H1 (cell line): Measurements from ENCODE around the gene SLC7A14. TPM values are rescaled to one million over a fixed set of nuclear protein-coding genes. Genes with fewer than 3 reads are reported as not detected.

ENCODE experiments used
- CTCF ChIA-PET: fragments of 300-600 bp; sonication (Branson Sonifier 250); formaldehyde crosslinking; loops from one replicate; lab custom pipeline; 2021; ENCODE audit not compliant: partially characterized antibody; lab: Charles Lee
- POLR2A ChIA-PET: fragments of 300-600 bp; sonication (Branson Sonifier 250); formaldehyde crosslinking; loops from one replicate; lab custom pipeline; 2021; ENCODE audit warnings: inconsistent platforms; ENCODE audit not compliant: partially characterized antibody; lab: Charles Lee
- DNase-seq, 2 experiments: peaks; one replicate each; pipeline versions ENCODE4 v3.0.0 to v3.0.0-alpha.2; 2010 to 2022; ENCODE audit warnings: low spot score in 2 of 2, low read depth in 1 of 2, mixed read lengths in 1 of 2
- FAIRE-seq: peaks from 2 replicates; lab custom pipeline; 2011; peaks lifted over from hg19 to GRCh38; lab: Jason Lieb, UNC
- H2AFZ ChIP-seq: 2 replicates; pipeline ENCODE4 v1.8.1; 2012; ENCODE audit warnings: low read length, inconsistent platforms
- H2AK5ac ChIP-seq: 2 replicates; pipeline ENCODE4 v1.6.1; 2013; ENCODE audit warnings: low read depth, low read length
- H2BK120ac ChIP-seq: replicated peaks from 2 replicates; pipeline ENCODE3; 2013; ENCODE audit warnings: low read depth, low read length, inconsistent platforms
- H2BK12ac ChIP-seq: 2 replicates; pipeline ENCODE4 v1.6.1; 2013; ENCODE audit warnings: low read depth, low read length
- H2BK15ac ChIP-seq: 2 replicates; pipeline ENCODE4 v1.6.1; 2013; ENCODE audit warnings: low read length
- H2BK20ac ChIP-seq: 2 replicates; pipeline ENCODE4 v1.6.1; 2013; ENCODE audit warnings: low read length
- H2BK5ac ChIP-seq: 2 replicates; pipeline ENCODE4 v1.6.1; 2013; ENCODE audit warnings: low read depth, low read length
- H3K14ac ChIP-seq: 2 replicates; pipeline ENCODE4 v1.6.1; 2013; ENCODE audit warnings: inconsistent platforms; ENCODE audit not compliant: insufficient read length
- H3K18ac ChIP-seq: 2 replicates; pipeline ENCODE4 v1.6.1; 2013; ENCODE audit warnings: low read length; ENCODE audit errors: extremely low read depth
- H3K23ac ChIP-seq: 2 replicates; pipeline ENCODE4 v1.6.1; 2013; ENCODE audit warnings: inconsistent platforms; ENCODE audit not compliant: insufficient read length
- H3K23me2 ChIP-seq: 2 replicates; pipeline ENCODE4 v1.6.1; 2013; ENCODE audit warnings: low read depth, low read length
- H3K27ac ChIP-seq: 2 replicates; pipeline ENCODE4 v1.6.1; 2011; ENCODE audit warnings: low read depth, low read length, inconsistent platforms
- H3K27me3 ChIP-seq, 4 experiments: replicated peaks in 1 of 4; 1 replicate in 1 of 4; 2 replicates in 3 of 4; pipeline versions ENCODE4 v1.6.1 to v1.8.1; 2011 to 2013; ENCODE audit warnings: low read length in 3 of 4, mild to moderate bottlenecking in 3 of 4, inconsistent platforms in 2 of 4, mixed read lengths in 2 of 4, moderate library complexity in 1 of 4; ENCODE audit not compliant: control insufficient read depth in 3 of 4, insufficient read depth in 3 of 4; ENCODE audit errors: extremely low read depth in 1 of 4
- H3K36me3 ChIP-seq, 4 experiments: 2 replicates each; pipeline versions ENCODE4 v1.6.1 to v1.8.1; 2011 to 2013; ENCODE audit warnings: mild to moderate bottlenecking in 4 of 4, low read length in 3 of 4, moderate library complexity in 2 of 4, control low read depth in 1 of 4, inconsistent platforms in 1 of 4; ENCODE audit not compliant: insufficient read depth in 4 of 4, control insufficient read depth in 2 of 4
- H3K4ac ChIP-seq: replicated peaks from 2 replicates; pipeline ENCODE3; 2013; ENCODE audit warnings: low read length, low read depth, mixed read lengths, inconsistent platforms; ENCODE audit not compliant: insufficient read length
- H3K4me1 ChIP-seq, 4 experiments: replicated peaks in 1 of 4; 1 replicate in 1 of 4; 2 replicates in 3 of 4; pipeline versions ENCODE4 v1.6.1 to v1.8.1; 2011 to 2013; ENCODE audit warnings: low read length in 3 of 4, inconsistent platforms in 2 of 4, mixed read lengths in 1 of 4; ENCODE audit not compliant: insufficient read depth in 4 of 4, control insufficient read depth in 3 of 4
- H3K4me2 ChIP-seq, 2 experiments: 2 replicates each; pipeline versions ENCODE4 v1.6.1 to v1.8.1; 2011 to 2013; ENCODE audit warnings: low read depth in 2 of 2, low read length in 2 of 2, control low read depth in 1 of 2, inconsistent platforms in 1 of 2, mild to moderate bottlenecking in 1 of 2; ENCODE audit not compliant: insufficient read depth in 1 of 2
- H3K4me3 ChIP-seq, 4 experiments: fragments of 200-600, 300-600 bp in 1 of 4; sonication (generic), shearing (Covaris generic), sonication (Bioruptor Twin) in 1 of 4; 2 replicates each; pipeline versions ENCODE4 v1.5.1 to v1.8.1; 2011 to 2016; ENCODE audit warnings: low read length in 4 of 4, low read depth in 3 of 4, control low read depth in 2 of 4, inconsistent platforms in 2 of 4, mild to moderate bottlenecking in 2 of 4, mixed read lengths in 1 of 4, moderate library complexity in 1 of 4; ENCODE audit not compliant: insufficient read depth in 2 of 4; ENCODE audit errors: extremely low read depth in 1 of 4
- H3K56ac ChIP-seq: replicated peaks from 2 replicates; pipeline ENCODE3; 2013; ENCODE audit warnings: low read depth, mild to moderate bottlenecking, mixed read lengths, low read length, inconsistent platforms; ENCODE audit not compliant: insufficient read length
- H3K79me1 ChIP-seq: 2 replicates; pipeline ENCODE4 v1.6.1; 2013; ENCODE audit warnings: low read depth, low read length, control low read depth
- H3K79me2 ChIP-seq, 2 experiments: 2 replicates each; pipeline versions ENCODE4 v1.6.1 to v1.8.1; 2012 to 2013; ENCODE audit warnings: low read length in 2 of 2, mild to moderate bottlenecking in 2 of 2, inconsistent platforms in 1 of 2; ENCODE audit not compliant: insufficient read depth in 2 of 2, control insufficient read depth in 1 of 2
- H3K9ac ChIP-seq, 4 experiments: replicated peaks in 1 of 4; 1 replicate in 1 of 4; 2 replicates in 3 of 4; pipeline versions ENCODE4 v1.6.1 to v1.8.1; 2011 to 2013; ENCODE audit warnings: low read depth in 3 of 4, low read length in 3 of 4, control low read depth in 2 of 4, mild to moderate bottlenecking in 2 of 4, moderate library complexity in 2 of 4, inconsistent platforms in 1 of 4; ENCODE audit errors: extremely low read depth in 1 of 4
- H3K9me3 ChIP-seq, 2 experiments: 2 replicates each; pipeline versions ENCODE4 v1.6.1 to v1.8.1; 2012 to 2013; ENCODE audit warnings: mild to moderate bottlenecking in 2 of 2, moderate library complexity in 2 of 2, control low read depth in 1 of 2, inconsistent platforms in 1 of 2, low read depth in 1 of 2, low read length in 1 of 2, mixed read lengths in 1 of 2; ENCODE audit not compliant: insufficient read depth in 2 of 2
- H4K20me1 ChIP-seq, 2 experiments: replicated peaks in 1 of 2; 2 replicates each; pipeline versions ENCODE3 to v1.8.1; 2011 to 2013; ENCODE audit warnings: inconsistent platforms in 2 of 2, low read length in 2 of 2, mild to moderate bottlenecking in 1 of 2; ENCODE audit not compliant: insufficient read depth in 2 of 2, control insufficient read depth in 1 of 2
- H4K5ac ChIP-seq: 2 replicates; pipeline ENCODE4 v1.6.1; 2013; ENCODE audit warnings: low read length, low read depth, mixed read lengths, inconsistent platforms; ENCODE audit not compliant: insufficient read length
- H4K8ac ChIP-seq: 2 replicates; pipeline ENCODE4 v1.8.0; 2013; ENCODE audit warnings: mild to moderate bottlenecking, moderate library complexity, low read length, inconsistent platforms; ENCODE audit not compliant: insufficient read depth; ENCODE audit errors: extremely low read depth
- H4K91ac ChIP-seq: replicated peaks from 2 replicates; pipeline ENCODE3; 2013; ENCODE audit warnings: low read length, mixed read lengths, inconsistent platforms; ENCODE audit not compliant: insufficient read length
- ATF3 ChIP-seq: IDR thresholded peaks from 2 replicates; pipeline ENCODE4 v1.6.1; 2011; ENCODE audit warnings: low read depth, mild to moderate bottlenecking, low read length; ENCODE audit not compliant: insufficient read depth
- CEBPB ChIP-seq: IDR thresholded peaks from 2 replicates; pipeline ENCODE4 v1.6.1; 2012; ENCODE audit warnings: low read depth, low read length
- CTCF ChIP-seq, 3 experiments: IDR thresholded peaks; 1 replicate in 2 of 3; 2 replicates in 1 of 3; pipeline versions ENCODE4 v1.5.1 to v1.6.1; 2011; ENCODE audit warnings: low read length in 3 of 3, mild to moderate bottlenecking in 3 of 3, inconsistent platforms in 2 of 3, low read depth in 1 of 3, moderate library complexity in 1 of 3; ENCODE audit not compliant: insufficient read depth in 1 of 3; ENCODE audit errors: control extremely low read depth in 1 of 3
- EGR1 ChIP-seq: IDR thresholded peaks from 2 replicates; pipeline ENCODE4 v1.6.1; 2011; ENCODE audit warnings: low read depth, low read length, borderline replicate concordance
- KDM4A ChIP-seq: IDR thresholded peaks from one replicate; pipeline ENCODE4 v1.7.1; 2012; ENCODE audit warnings: low read depth, mild to moderate bottlenecking, moderate library complexity, low read length, inconsistent platforms; ENCODE audit not compliant: severe bottlenecking
- RAD21 ChIP-seq, 2 experiments: IDR thresholded peaks in 1 of 2; conservative IDR thresholded peaks in 1 of 2; 2 replicates each; pipeline ENCODE4 v1.6.1; 2011; ENCODE audit warnings: low read depth in 2 of 2, low read length in 2 of 2, improper control_type of control experiment in 1 of 2, inconsistent platforms in 1 of 2, mild to moderate bottlenecking in 1 of 2, moderate library complexity in 1 of 2
- RNF2 ChIP-seq: fragments of 200-900, 300-1000 bp; sonication (generic); IDR thresholded peaks from 2 replicates; pipeline ENCODE4 v1.7.1; 2016; ENCODE audit warnings: borderline replicate concordance, low read depth, mild to moderate bottlenecking, antibody characterized with exemption, low read length; ENCODE audit not compliant: poor library complexity, severe bottlenecking; ENCODE audit errors: missing control alignments
- WGBS, 2 experiments: shearing (Covaris generic) in 1 of 2; methylation state at CpG; one replicate each; pipeline versions ENCODE4 v1.1.6 to v1.1.7; 2013 to 2015; ENCODE audit warnings: low lambda C conversion rate in 2 of 2, mixed read lengths in 2 of 2, inconsistent platforms in 1 of 2, low coverage in 1 of 2, missing lambda C conversion rate in 1 of 2; ENCODE audit not compliant: insufficient replicate concordance in 2 of 2, insufficient coverage in 1 of 2, insufficient read length in 1 of 2; ENCODE audit errors: extremely low coverage in 1 of 2, missing lambda C conversion rate in 1 of 2; 5-methylcytosine and 5-hydroxymethylcytosine counted together
- polyA plus RNA-seq, 7 experiments: library from polyadenylated mRNA; depleted of rRNA in 3 of 7; stranded (reverse) in 5 of 7; unstranded in 2 of 7; fragments of >200 nt in 5 of 7; fragments of 200-250 nt in 2 of 7; gene quantifications; 1 replicate in 5 of 7; 2 replicates in 1 of 7; 4 replicates in 1 of 7; pipeline versions ENCODE4 v1.2.1 to v1.2.3, GENCODE V29; 2011 to 2013; ENCODE audit warnings: missing spikeins in 2 of 7, mixed read lengths in 2 of 7
- total RNA-seq: library from RNA; stranded (reverse); fragmentation: NEBNext Ultra II Directional; extraction: Animal tissue kit (Norgen Biotek cat#: 25700); gene quantifications from 2 replicates; pipeline ENCODE4 v1.2.1, GENCODE V29; 2021

Gene SLC7A14
- total and polyA plus RNA-seq, 2 of the 8 experiments (the other 6 are each of a cell fraction or from before 2014, with no cell fraction given), result 0.21 to 0.95 TPM

GRCh38 chr3:170496026-170496867, 89.6 kb downstream of the SLC7A14 start:
- CTCF ChIA-PET, result interaction anchor here (0.5 to 10.9 kb wide), 30 partner anchors 10 to 424 kb away, joined by 3 to 156 read pairs (median 4); partner anchors contain the start of genes CLDN11 and SLC7A14
- peaks cover 0 to 3% (median 0%) of the 10 kb centered on the region in 4 experiments; a peak in 1 of 7 replicates for H3K4me1 ChIP-seq
- H3K18ac ChIP-seq, result no peak overlapping the region
- H3K14ac ChIP-seq, result no peak overlapping the region
- no peaks in the 10 kb centered on the region for H4K20me1 ChIP-seq
- H2BK12ac ChIP-seq, result no peak overlapping the region
- H2BK20ac ChIP-seq, result no peak overlapping the region
- DNase-seq (peak in 1 of 2 experiments; percentile 71), FAIRE-seq (no peak)
- H3K79me2 ChIP-seq, result no peaks in the 10 kb centered on the region
- no peaks in the 10 kb centered on the region for H3K79me1 ChIP-seq
- H3K9ac ChIP-seq, result no peak overlapping the region
- H3K36me3 ChIP-seq, result no peaks in the 10 kb centered on the region
- H3K4me2 ChIP-seq, result no peak overlapping the region
- H2AFZ ChIP-seq, result no peak overlapping the region
- no peak overlapping the region for H2AK5ac ChIP-seq
- no peaks in the 10 kb centered on the region for H3K23me2 ChIP-seq
- H3K4me3 ChIP-seq, result no peak overlapping the region
- WGBS, 2 experiments, result 87% methylated on average over 40 of the region's 40 CpGs; no CpG with 5 or more reads in 1 of the 2 experiments
- H2BK15ac ChIP-seq, result no peak overlapping the region
- no peak overlapping the region for H4K5ac ChIP-seq
- POLR2A ChIA-PET, result interaction anchor here (1.1 kb wide), 1 partner anchor 373 kb away, joined by 4 read pairs; no protein-coding TSS in a partner anchor
- H3K27ac ChIP-seq, result no peak overlapping the region
- no peak overlapping the region for H3K56ac ChIP-seq
- no peak overlapping the region for H4K91ac ChIP-seq
- no peak for TF ChIP-seq KDM4A
- TF ChIP-seq CEBPB, result no peak
- TF ChIP-seq ATF3, result no peak
- TF ChIP-seq RNF2, result no peak
- TF ChIP-seq EGR1, result no peak
- TF ChIP-seq RAD21 (IDR thresholded peaks at IDR 0.05 in 1 of 2, conservative IDR thresholded peaks at IDR 0.05 in 1 of 2; ENCODE audit: low read depth in 2 of 2, low read length in 2 of 2), result peak; percentile 43 to 52
- peak; percentile 56 to 74 (median 62) for TF ChIP-seq CTCF (IDR thresholded peaks at IDR 0.05; ENCODE audit: control extremely low read depth in 1 of 3, insufficient read depth in 1 of 3, low read depth in 1 of 3, low read length in 3 of 3)
- no peak overlapping the region for H2BK120ac ChIP-seq
- H3K23ac ChIP-seq, result no peak overlapping the region
- H3K9me3 ChIP-seq, result no peaks in the 10 kb centered on the region
- H4K8ac ChIP-seq, result no peak overlapping the region
- H2BK5ac ChIP-seq, result no peak overlapping the region
- no peak overlapping the region for H3K4ac ChIP-seq
- H3K27me3 ChIP-seq, result no peaks in the 10 kb centered on the region
